HG02642 (cell line): ENCODE data around the gene PRM1.

Source experiments
- ATAC-seq: cut with Tn5 transposase; IDR thresholded peaks from one replicate; pipeline ENCODE4 v1.9.1; 2021; ENCODE audit warnings: mild to moderate bottlenecking; ENCODE audit not compliant: unreplicated experiment, poor library complexity

Gene PRM1, protein sequence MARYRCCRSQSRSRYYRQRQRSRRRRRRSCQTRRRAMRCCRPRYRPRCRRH

GRCh38 chr16:11280616-11281522 is at the start of gene PRM1:
TSS of gene PRM1 (minus strand) at chr16:11281330. CDS start at chr16:11281238, 92 bp downstream.
- ATAC-seq: no peak

DNA sequence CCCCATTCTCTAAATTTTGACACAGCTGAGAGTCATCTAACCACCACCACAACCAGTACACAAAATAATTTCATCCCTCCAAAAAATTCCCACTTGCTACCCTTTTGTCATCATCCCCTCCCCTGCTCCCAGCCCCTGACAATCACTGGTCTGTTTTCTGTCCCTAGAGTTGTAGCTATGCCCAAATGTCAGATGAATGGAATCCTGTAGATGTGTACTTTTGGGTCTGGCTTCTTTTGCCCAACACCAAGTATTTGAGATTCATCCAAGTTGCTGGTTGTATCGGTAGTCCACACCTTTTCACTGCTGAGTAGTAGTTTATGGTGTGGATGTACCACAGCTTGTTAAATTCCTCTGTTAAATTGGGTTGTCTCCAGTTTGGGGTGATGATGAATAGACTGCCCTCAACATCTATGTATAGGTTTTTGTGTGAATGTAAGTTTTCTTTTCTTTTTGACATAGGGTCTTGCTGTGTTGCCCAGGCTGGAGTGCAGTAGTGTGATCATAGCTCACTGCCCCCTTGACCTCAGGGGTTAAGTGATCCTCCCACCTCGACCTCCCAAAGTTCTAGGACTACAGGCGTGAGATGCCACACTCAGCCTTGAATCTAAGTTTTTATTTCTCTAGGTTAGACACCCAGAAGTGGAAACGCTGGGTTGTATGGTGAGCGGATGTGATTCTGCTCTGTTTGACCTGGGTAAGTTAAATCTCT is 49.6 kb upstream of the PRM1 start:
- no peak for ATAC-seq

GRCh38 chr16:11329891-11330290 is 48.8 kb upstream of the PRM1 start:
- no peak for ATAC-seq

- no peak for ATAC-seq
Measured at GRCh38 chr16:11329071-11329491, 48.0 kb upstream of the PRM1 start.

DNA sequence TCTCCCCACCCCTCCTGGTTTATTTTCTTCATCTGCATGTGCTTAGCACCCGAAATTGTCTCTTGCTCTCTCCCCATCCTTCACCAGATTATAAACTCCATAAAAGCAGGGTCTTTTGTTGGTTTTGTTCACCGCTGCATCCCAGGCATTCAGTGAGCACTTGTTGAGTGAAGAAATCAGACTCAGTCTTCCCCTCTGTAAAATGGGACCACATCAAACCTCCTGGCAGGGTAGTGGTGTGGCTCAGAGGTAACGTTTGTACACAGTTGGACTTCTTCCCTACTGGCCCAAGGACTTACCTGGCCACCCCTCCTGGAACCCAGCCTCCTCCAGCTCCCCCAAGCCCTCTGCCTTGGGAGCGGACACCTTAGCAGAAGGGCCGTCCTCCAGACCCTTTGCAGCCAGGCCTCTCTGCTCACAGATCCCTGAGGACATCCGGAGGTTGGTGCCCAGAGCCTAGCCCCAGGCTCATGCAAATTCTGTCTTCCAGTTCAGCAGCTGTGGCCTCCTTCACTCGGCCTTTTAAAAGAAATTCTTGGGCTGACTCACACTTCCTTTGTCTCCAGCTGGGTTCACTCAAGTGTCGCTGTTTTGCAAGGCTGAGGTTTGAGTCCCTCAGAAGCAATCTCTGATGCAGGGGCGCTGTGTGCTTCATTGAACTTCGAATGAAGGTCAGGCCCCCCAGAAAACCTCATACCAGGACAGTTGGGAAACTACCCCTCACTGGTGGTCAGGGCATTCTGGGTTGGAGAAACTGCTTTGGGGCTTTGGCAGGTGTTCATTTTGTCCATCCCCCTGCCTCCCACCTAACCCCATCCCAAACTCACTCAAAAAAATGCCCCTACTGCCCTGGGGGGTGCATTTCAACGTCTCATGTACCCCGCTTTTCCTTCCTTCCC is 47.3 kb upstream of the PRM1 start:
- peak; percentile 67 for ATAC-seq

DNA sequence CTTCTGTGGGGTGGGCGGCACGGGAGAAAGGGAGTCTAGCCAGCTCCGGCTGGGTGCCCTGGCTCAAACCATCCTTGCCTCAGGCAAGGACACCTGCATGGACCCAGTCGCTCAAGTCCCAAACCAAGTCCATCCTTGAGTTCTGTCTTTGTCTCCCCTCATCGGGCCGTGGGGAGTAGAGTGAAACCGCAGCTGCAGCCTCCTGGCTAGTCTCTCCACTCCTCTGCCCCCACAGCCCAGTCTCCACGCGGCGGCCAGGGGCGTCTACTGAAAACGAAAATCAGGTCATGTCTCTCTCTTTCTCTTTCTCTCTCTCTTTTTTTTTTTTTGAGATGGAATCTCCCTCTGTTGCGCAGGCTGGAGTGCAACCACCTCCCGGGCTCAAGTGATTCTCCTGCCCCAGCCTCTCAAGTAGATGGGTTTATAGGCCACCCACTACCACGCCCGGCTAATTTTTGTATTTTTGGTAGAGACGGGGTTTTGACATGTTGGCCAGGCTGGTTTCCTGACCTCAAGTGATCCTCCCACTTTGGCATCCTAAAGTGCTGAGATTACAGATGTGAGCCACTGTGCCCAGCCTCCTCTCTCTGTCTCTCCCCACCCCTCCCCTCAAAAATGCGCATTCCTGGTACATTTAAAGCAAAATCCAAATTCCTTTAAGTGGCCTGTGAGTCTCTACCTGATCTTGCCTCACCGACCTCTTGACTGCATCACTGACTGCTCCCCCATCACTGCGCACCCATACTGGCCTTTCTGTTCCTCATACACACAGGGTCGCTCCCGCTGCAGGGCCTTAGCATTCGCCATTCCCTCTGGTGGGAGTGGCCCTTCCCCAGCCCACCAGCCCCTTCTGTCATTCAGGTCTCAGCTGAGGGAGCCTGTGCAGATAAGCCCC is 46.4 kb upstream of the PRM1 start:
- ATAC-seq: peak; percentile 57

DNA sequence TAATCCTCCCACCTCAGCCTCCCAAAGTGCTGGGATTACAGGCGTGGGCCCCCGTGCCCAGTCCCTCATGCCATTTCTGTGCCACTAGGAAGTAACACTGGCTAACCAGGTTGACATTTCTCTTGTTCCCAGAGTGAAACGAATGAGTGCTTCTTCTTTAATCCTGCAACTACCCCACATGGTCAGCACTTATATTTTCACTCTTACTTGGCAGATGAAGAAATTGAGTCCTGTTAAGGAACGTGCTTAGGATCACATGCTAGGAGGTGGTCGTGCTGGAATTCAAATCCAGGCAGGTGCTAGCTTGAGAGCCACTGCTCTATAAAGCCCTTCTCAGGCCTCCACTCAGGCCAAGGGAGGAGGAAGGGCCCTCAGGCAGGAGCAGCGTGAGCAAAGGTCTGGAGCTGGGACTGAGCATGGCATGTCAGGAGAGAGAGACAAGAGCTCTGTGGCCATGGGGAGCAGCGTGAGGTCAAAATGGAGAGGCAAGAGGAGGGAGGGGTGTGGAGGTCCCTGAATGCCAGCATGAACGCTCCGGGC is 45.7 kb upstream of the PRM1 start:
- ATAC-seq: no peak

- ATAC-seq: no peak
Measured at GRCh38 chr16:11326084-11326736, 45.1 kb upstream of the PRM1 start.

GRCh38 chr16:11325404-11326083 is 44.4 kb upstream of the PRM1 start:
- no peak for ATAC-seq

GRCh38 chr16:11323551-11324336 is 42.6 kb upstream of the PRM1 start:
- no peak for ATAC-seq

DNA sequence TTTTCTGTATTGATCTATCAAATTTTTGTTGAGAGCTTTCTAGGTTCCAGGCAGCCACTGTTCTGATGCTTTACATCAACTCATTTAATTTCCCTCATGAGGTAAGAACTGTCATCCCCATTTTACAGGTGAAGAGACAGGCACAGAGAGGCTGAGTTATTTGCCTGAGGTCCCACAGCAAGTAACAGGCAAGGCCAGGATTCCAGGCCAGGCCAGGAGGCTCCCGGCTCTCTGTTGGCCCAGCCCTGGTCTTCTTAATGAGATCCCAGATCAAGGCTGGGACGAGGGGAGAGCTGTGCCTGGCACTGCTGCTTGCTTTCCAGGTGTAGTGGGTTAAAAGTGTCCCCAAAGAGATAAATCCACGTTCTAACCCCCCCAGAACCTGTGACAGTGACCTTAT is 41.7 kb upstream of the PRM1 start:
- no peak for ATAC-seq

DNA sequence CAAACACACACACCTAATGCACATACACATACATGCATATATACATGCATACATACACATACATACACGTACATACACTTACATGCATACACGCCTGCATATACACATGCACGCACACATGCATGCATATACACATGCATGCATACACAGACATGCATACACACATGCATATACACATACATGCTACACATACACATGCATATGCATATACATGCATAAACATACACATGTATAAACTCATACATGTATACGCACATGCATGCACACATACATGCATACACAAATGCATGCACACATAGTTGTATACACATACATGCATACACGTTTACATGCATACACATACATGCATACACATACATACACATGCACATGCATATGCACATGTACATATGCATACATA is 40.5 kb upstream of the PRM1 start:
- ATAC-seq: no peak

- ATAC-seq: no peak
Measured at GRCh38 chr16:11320170-11320569, 39.0 kb upstream of the PRM1 start.

DNA sequence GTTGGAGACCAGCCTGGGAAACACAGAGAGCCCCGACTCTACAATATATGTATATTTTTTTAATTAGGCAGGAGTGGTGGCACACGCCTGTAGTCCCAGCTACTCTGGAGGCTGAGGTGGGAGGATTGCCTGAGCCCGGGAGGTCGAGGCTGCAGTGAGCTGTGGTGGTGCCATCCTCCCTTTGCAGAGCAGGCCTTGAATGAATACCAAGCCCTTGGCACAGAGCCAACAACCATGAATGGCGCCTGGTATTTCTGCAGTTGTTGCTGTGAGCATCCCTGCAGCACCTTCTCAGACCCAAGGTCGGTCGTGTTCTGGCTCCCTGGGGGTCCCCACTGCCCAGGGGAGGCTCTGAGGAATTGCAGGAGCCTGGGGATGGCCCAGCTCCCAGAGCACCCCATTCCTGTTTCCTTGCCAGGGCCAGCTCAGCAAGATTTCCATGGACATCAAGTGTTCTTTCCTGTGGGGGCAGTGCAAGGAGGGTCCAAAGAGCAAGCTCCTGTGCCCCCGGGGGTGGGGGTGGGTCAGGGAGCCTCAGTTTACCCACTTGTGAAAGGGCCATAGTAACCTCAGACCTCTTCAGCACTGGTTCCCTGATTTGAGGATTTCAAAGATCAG is 38.5 kb upstream of the PRM1 start:
- ATAC-seq: no peak

GRCh38 chr16:11318817-11319216 is 37.7 kb upstream of the PRM1 start:
- no peak for ATAC-seq

DNA sequence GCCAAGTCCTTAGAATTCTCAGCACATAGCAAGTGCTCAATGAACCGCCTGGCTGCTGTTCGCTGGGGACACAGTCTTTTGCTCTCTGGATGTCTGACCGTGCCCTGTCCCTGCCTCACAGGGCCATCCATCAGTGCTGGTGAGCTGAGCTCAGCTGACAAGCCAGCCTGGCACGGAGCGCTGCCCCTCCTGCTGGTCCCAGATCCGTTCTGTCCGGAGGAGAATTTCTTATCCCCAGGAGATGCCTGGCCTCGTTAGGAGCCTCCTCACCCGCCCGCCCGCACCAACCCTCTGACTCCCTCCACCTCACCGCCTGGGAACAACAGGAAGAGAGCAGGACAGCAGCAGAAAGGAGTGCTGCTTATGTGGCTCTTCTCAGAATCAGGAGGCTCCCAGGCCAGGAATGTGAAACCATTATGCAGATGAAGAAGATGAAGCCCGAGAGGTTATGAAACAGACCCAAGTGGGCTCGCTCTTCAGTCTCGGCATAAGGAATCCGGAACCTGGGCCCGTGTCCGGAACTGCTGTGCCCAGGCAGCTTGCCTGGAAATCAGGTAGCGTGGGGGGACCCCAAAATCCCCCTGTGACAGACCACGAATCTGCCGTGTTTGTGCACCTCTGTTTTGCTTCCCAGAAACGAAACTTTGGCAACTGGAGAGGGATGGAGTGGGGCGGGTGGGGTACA is 35.3 kb upstream of the PRM1 start:
- no peak for ATAC-seq
